GM20431 (cell line): ENCODE measurements around the gene MRPL21.

Experiments
- in situ Hi-C: fragments of 300-500 bp; cut with MseI, MboI; formaldehyde crosslinking; loops from one replicate; pipeline ENCODE4 v1.15.0; 2020; ENCODE audit warnings: low sequenced_read_pairs; ENCODE audit not compliant: unreplicated experiment

The MRPL21 gene

GRCh38 chr11:68844376-68844775, 59.3 kb downstream of the MRPL21 start:
- in situ Hi-C loops, result no loop called here

GRCh38 chr11:68843703-68844312, 59.8 kb downstream of the MRPL21 start:
- in situ Hi-C loops, result no loop called here

- in situ Hi-C loops, result no loop called here
These were observed 60.5 kb downstream of the MRPL21 start for GRCh38 chr11:68843052-68843561.

- in situ Hi-C loops, result no loop called here
These were observed 61.1 kb downstream of the MRPL21 start for GRCh38 chr11:68842427-68843051.

GRCh38 chr11:68841718-68842426, 61.8 kb downstream of the MRPL21 start, which contains the start of gene CPT1A:
CPT1A (minus strand) TSS chr11:68841916; CDS start chr11:68815474, 26,442 bp downstream.
- in situ Hi-C loops, result no loop called here
